SU-DHL-6 (cell line): Measurements from ENCODE around the gene AMOTL1.
"Not testable (repeated sequence)": the region's sequence is repeated elsewhere in the genome, so short reads cannot be mapped to it uniquely, and the experiment has no call there.

Experiments used
- H2AFZ ChIP-seq: fragments of 200-600 bp; sonication (generic); 2 replicates; pipeline ENCODE4 v1.6.1; 2014; ENCODE audit warnings: low read depth, mild to moderate bottlenecking, moderate library complexity, mixed read lengths, antibody characterized with exemption, low read length; ENCODE audit not compliant: severe bottlenecking
- H3F3A ChIP-seq: fragments of 200-600 bp; shearing (Covaris generic); 2 replicates; pipeline ENCODE4 v1.6.0; 2016; ENCODE audit warnings: antibody characterized with exemption, mild to moderate bottlenecking; ENCODE audit not compliant: insufficient read depth
- H3K27ac ChIP-seq: fragments of 200-600 bp; sonication (generic); 2 replicates; pipeline ENCODE4 v1.5.1; 2016; ENCODE audit warnings: low read depth, mild to moderate bottlenecking, low read length, moderate library complexity, mixed read lengths
- H3K27me3 ChIP-seq: fragments of 200-600 bp; sonication (generic), shearing (Covaris generic); 2 replicates; pipeline ENCODE4 v1.6.0; 2014; ENCODE audit warnings: mild to moderate bottlenecking, low read length
- H3K36me3 ChIP-seq: fragments of 200-600 bp; sonication (generic); 2 replicates; pipeline ENCODE4 v1.6.1; 2014; ENCODE audit warnings: mild to moderate bottlenecking, low read length, mixed read lengths
- H3K4me2 ChIP-seq: fragments of 300-600, 200-600 bp; shearing (Covaris generic), sonication (generic); 2 replicates; pipeline ENCODE4 v1.6.0; 2014; ENCODE audit warnings: low read length, low read depth, mild to moderate bottlenecking; ENCODE audit not compliant: poor library complexity, severe bottlenecking
- H3K4me3 ChIP-seq: fragments of 200-600 bp; sonication (generic); 2 replicates; pipeline ENCODE4 v1.5.1; 2014; ENCODE audit warnings: antibody characterized with exemption, low read length, mild to moderate bottlenecking, mixed read lengths; ENCODE audit not compliant: insufficient read depth, poor library complexity, severe bottlenecking
- H3K79me2 ChIP-seq: fragments of 200-600 bp; sonication (generic); 2 replicates; pipeline ENCODE4 v1.6.1; 2014; ENCODE audit warnings: mild to moderate bottlenecking, low read length, moderate library complexity; ENCODE audit not compliant: insufficient read depth
- H3K9ac ChIP-seq: fragments of 200-600 bp; sonication (generic); 2 replicates; pipeline ENCODE4 v1.7.0; 2014; ENCODE audit warnings: mild to moderate bottlenecking, low read length
- H3K9me2 ChIP-seq: fragments of 200-600 bp; sonication (generic); replicated peaks from 2 replicates; pipeline ENCODE4 v1.6.1; 2014; ENCODE audit warnings: low read length; ENCODE audit not compliant: insufficient read depth
- H3K9me3 ChIP-seq: fragments of 200-600 bp; sonication (generic); 2 replicates; pipeline ENCODE4 v1.6.1; 2014; ENCODE audit warnings: low read length, mixed read lengths; ENCODE audit not compliant: insufficient read depth
- H4K20me1 ChIP-seq: fragments of 200-600 bp; sonication (generic); 2 replicates; pipeline ENCODE4 v1.6.1; 2014; ENCODE audit warnings: low read depth, mild to moderate bottlenecking, antibody characterized with exemption, low read length, moderate library complexity, mixed read lengths
- EZH2phosphoT487 ChIP-seq: fragments of 200-600 bp; sonication (generic), shearing (Covaris generic); conservative IDR thresholded peaks from 2 replicates; pipeline ENCODE4 v1.6.1; 2018; ENCODE audit warnings: mild to moderate bottlenecking, antibody characterized with exemption, low read length, moderate library complexity, mixed read lengths
- TF ChIP-seq, protein P1 (sequence below): fragments of 200-600 bp; sonication (generic); IDR thresholded peaks from one replicate; pipeline ENCODE4 v1.5.1; 2017; ENCODE audit warnings: antibody characterized with exemption, mild to moderate bottlenecking, low read length, moderate library complexity; ENCODE audit not compliant: insufficient read depth, poor library complexity, severe bottlenecking

The AMOTL1 gene

DNA sequence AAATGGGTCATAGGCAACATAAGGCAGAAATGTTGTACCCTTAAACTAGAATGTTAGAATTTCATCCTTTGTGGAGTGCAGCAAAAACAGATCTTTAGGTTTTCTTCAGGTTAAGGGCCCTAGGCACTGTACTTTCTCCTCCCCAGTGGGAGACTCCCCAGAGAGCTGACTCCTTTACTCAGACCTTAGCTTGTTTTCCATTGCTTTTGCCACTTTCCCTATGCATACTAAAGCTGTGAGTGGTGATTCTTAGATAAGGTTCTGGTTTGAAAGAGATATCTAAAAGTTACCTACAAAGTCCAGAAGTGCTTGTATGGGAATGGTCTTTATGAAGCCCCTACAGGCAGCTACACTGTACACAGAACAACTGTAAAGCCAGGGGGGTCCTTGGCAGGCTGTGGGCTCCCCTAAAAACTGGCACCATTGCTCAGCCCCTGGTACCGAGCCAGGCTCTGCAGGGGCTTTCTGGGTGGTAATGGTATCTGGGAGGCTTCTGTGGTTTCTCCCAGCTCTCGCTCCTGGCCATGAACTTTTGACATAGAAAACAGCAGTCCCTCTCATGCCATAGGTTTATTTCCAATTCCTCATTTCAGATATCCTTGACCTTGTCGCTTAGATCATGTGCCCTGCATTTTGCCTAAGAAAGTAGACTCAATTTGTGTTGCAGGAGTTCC lies 23.2 kb downstream of the AMOTL1 start:
- no peaks in the 10 kb centered on the region for H3K36me3 ChIP-seq
- no peak for TF ChIP-seq EZH2phosphoT487
- TF ChIP-seq, protein P1, sequence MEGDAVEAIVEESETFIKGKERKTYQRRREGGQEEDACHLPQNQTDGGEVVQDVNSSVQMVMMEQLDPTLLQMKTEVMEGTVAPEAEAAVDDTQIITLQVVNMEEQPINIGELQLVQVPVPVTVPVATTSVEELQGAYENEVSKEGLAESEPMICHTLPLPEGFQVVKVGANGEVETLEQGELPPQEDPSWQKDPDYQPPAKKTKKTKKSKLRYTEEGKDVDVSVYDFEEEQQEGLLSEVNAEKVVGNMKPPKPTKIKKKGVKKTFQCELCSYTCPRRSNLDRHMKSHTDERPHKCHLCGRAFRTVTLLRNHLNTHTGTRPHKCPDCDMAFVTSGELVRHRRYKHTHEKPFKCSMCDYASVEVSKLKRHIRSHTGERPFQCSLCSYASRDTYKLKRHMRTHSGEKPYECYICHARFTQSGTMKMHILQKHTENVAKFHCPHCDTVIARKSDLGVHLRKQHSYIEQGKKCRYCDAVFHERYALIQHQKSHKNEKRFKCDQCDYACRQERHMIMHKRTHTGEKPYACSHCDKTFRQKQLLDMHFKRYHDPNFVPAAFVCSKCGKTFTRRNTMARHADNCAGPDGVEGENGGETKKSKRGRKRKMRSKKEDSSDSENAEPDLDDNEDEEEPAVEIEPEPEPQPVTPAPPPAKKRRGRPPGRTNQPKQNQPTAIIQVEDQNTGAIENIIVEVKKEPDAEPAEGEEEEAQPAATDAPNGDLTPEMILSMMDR = no peak

DNA sequence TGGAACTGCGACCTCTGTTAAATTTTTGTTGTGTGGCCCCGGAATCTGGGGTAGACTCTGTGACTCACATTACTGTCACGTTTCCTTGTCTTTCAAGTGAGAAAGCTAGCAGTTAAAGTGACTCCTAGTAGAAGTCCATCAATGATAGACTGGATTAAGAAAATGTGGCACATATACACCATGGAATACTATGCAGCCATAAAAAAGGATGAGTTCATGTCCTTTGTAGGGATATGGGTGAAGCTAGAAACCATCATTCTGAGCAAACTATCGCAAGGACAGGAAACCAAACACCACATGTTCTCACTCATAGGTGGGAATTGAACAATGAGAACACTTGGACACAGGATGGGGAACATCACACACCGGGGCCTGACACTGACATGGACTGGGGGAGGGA lies 23.8 kb downstream of the AMOTL1 start:
- not testable (repeated sequence) for H3K9me2 ChIP-seq, H3K4me2 ChIP-seq, H3F3A ChIP-seq, H3K36me3 ChIP-seq, H4K20me1 ChIP-seq, H2AFZ ChIP-seq, H3K79me2 ChIP-seq, H3K9me3 ChIP-seq, H3K9ac ChIP-seq, H3K27ac ChIP-seq, H3K27me3 ChIP-seq, H3K4me3 ChIP-seq

More for the DNA sequence above, 23.2 kb downstream of the AMOTL1 start:
- no peak overlapping the region for H2AFZ ChIP-seq
- no peak overlapping the region for H3K4me3 ChIP-seq
- no peaks in the 10 kb centered on the region for H3K9me2 ChIP-seq
- H3K9me3 ChIP-seq = no peaks in the 10 kb centered on the region
- H3K4me2 ChIP-seq = no peak overlapping the region
- no peaks in the 10 kb centered on the region for H3K27me3 ChIP-seq
- no peaks in the 10 kb centered on the region for H3K79me2 ChIP-seq
- no peaks in the 10 kb centered on the region for H4K20me1 ChIP-seq
- no peak overlapping the region for H3K27ac ChIP-seq
- H3K9ac ChIP-seq = no peak overlapping the region
- H3F3A ChIP-seq = no peaks in the 10 kb centered on the region

DNA sequence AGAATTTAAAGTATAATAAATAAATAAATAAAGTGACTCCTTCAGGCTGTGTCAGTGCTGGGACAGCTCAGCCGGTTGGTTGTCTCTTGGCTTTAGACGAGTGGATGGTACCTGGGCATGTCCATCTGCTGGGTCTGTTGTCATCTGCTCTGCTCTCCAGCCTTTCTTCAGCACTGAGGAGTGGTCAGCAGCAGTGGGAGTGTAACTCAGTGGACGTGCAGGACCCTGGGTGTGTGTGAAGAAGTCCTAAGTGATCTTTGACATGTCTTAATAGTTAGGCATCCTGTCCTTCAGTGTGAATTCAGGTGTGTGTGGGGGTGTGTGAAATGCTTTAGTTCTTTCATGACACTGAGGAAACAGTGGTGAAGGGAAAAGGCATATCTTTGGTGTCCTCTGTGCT lies 24.3 kb downstream of the AMOTL1 start:
- H3K9ac ChIP-seq = no peak overlapping the region
- no peaks in the 10 kb centered on the region for H3K9me2 ChIP-seq
- H3K4me2 ChIP-seq = no peak overlapping the region
- TF ChIP-seq EZH2phosphoT487 = no peak
- TF ChIP-seq, protein P1 = no peak
- H3K36me3 ChIP-seq = no peaks in the 10 kb centered on the region
- H3F3A ChIP-seq = no peaks in the 10 kb centered on the region
- H3K79me2 ChIP-seq = no peaks in the 10 kb centered on the region
- H3K27me3 ChIP-seq = no peaks in the 10 kb centered on the region
- H4K20me1 ChIP-seq = no peaks in the 10 kb centered on the region
- no peak overlapping the region for H3K4me3 ChIP-seq
- no peak overlapping the region for H3K27ac ChIP-seq
- H2AFZ ChIP-seq = no peak overlapping the region
- no peaks in the 10 kb centered on the region for H3K9me3 ChIP-seq

DNA sequence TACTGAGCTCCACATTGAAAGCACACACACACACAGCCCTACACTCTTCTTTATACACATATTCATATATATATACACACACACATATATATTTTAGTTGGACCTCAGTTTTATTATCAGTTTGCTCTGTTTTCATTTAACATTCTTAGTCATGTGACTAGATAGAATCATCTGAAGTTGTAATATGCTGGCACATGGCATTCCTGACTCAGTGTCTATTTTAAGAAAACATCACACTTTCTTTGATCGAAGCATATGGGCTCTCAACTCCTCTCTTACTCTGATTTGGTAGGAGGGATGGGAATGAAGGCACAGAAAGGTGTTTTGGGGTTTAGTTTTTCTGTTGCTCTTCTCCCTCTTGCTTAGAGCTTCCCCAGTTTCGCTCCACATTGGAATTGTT lies 24.8 kb downstream of the AMOTL1 start:
- Histone ChIP-seq H3K27ac (no peak overlapping the region), H3K4me3 (no peak overlapping the region), H2AFZ (no peak overlapping the region), H4K20me1 (no peaks in the 10 kb centered on the region), H3K9me3 (no peaks in the 10 kb centered on the region), H3K79me2 (no peaks in the 10 kb centered on the region), H3K9ac (no peak overlapping the region), H3K9me2 (no peaks in the 10 kb centered on the region), H3K27me3 (no peaks in the 10 kb centered on the region), H3K4me2 (no peak overlapping the region), H3K36me3 (no peaks in the 10 kb centered on the region), H3F3A (no peaks in the 10 kb centered on the region)
- TF ChIP-seq, protein P1 = no peak
- TF ChIP-seq EZH2phosphoT487 = no peak
